HG03039 (cell line): ENCODE results near the gene RAD51B.
"Not testable (repeated sequence)": the region's sequence is repeated elsewhere in the genome, so short reads cannot be mapped to it uniquely, and the experiment has no call there.

Experiments
- ATAC-seq: cut with Tn5 transposase; IDR thresholded peaks from one replicate; pipeline ENCODE4 v1.9.1; 2021; ENCODE audit warnings: mild to moderate bottlenecking, moderate library complexity; ENCODE audit not compliant: unreplicated experiment

Gene RAD51B

GRCh38 chr14:68762953-68763764, 943.6 kb downstream of the RAD51B start:
- no peak for ATAC-seq

DNA sequence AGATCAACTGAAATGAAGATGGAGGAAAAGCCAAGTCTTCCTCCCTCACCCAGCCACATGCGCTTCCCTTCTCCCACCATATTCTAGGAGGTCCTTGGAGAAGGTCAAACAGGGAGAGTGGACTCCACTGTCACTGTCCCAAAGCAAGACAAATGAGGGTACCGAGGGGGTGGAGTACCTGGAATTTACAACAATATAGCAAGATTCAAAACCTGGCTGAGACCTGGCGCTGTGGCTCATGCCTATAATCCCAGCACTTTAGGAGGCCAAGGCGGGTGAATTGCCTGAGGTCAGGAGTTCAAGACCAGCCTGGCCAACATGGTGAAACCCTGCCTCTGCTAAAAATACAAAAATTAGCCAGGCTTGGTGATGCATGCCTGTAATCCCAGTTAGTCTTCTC, 944.3 kb downstream of the RAD51B start:
- ATAC-seq = not testable (repeated sequence)

DNA sequence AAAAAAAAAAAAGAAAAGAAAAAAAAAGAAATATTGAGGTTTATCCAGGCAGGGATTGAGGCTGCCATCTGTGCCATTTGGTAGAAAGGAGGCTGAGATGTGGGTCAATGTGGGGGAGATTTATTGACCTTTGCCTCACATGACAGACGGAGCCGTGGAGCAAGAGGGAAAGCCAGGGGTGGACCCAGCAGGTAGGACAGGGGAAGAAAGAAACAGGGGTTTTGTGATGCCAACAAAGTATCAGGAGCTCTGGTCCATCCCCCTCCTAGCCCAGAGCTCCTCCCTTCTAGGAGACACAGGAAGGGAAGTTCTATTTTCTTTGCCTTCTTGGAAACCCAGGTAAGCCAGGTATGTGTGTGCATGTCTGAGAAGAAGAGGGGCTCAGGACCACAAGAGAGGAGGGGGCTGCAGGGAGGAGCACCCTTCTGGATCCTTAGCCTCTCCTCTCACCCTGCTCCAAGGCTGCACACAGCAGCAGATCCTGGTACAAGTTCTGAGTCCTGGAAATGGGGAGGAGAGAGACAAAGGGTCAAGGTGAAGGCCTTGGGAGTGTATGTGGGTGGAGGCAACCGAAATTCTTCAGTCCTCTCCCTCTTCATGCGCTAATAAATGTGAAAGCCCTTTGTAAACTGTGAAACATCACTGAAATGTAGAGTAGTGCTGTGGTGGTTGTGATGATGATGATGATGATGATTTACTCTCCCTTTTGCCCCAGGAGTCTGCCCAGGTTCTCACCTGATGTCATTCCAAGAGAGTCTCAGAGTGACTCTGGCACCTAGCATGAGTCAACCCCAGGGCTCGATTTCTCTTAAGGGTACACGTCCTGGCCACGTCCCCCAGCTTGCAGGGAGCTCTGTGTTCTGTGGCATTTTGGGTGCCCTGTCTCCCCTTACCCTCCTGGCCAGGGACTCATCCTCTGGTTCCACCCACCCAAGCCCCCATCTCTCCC, 947.0 kb downstream of the RAD51B start:
- ATAC-seq = no peak

DNA sequence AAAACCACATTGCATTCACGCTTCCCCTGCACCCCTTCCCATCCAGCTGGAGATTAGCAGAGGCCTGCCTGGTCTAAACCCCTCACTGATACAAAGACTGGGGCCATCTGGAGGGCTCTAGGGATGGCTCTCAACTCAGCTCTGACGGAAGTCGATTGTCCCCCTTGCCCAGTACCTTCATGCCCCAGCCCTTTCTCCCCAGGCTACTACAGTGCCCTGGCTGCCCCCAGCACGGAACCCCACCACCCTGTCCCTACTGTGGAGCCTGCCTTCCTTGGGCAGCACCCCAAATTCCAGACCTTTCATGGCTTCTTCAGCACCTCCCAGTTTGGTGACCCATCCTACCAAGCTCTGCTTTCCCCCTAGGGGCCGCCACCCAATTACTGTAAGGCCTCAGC, 947.7 kb downstream of the RAD51B start:
- no peak for ATAC-seq

GRCh38 chr14:68768316-68768715, 948.7 kb downstream of the RAD51B start:
- no peak for ATAC-seq

DNA sequence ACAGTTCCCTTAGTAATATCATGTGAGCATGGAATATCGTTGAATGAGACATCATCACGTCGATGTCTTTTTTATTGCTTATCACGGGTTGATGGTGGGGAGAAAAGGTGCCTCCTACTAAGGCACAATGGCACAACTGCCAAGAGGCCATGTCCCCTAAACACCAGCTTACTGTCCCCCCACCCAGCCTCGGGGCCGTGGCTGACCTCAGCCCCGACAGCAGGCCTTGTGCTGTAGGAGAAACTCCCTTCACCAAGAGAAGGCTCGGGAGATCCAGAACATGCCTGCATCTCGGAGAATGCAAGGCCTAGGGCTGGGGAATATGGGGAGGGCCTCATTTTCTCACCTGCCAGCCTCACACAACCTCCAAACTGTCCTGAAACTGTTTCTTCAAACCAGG, 950.5 kb downstream of the RAD51B start:
- no peak for ATAC-seq

DNA sequence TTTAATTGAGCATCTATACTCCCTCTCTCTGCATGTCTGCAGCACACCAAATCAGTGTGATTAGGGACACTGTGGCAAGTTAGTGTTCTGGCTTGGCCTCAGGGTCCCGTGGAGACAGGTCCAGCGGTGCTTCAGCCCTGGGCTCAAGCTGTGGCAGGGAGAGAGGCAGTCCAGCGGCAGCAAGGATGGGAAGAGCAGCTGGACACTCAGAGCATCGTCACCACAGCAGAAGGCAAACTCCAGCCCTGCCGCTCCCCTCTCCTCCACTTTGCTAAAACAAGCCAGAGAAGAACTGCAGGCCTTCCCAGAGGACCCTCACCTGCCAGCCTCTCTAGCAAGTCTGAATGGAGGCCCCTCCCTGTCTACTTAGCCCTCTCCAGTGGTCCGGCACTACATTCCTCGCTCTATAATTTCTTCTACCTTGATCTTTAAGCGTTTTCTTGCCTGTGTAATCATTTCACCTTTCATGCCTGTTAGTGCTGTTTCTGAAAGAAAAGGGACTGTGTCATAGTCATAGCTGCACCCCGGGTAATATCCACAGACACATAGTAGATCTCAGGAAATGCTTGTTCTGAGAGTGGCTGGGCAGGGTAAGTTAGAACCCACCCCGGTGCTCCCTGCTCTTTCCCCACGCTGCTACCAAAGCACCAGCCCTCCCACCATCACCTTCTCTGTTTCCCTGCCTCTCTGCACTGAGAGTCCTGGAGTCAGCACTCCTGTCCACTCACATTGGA, 951.1 kb downstream of the RAD51B start:
- no peak for ATAC-seq

- no peak for ATAC-seq
These were observed 952.1 kb downstream of the RAD51B start for GRCh38 chr14:68771631-68772030.

DNA sequence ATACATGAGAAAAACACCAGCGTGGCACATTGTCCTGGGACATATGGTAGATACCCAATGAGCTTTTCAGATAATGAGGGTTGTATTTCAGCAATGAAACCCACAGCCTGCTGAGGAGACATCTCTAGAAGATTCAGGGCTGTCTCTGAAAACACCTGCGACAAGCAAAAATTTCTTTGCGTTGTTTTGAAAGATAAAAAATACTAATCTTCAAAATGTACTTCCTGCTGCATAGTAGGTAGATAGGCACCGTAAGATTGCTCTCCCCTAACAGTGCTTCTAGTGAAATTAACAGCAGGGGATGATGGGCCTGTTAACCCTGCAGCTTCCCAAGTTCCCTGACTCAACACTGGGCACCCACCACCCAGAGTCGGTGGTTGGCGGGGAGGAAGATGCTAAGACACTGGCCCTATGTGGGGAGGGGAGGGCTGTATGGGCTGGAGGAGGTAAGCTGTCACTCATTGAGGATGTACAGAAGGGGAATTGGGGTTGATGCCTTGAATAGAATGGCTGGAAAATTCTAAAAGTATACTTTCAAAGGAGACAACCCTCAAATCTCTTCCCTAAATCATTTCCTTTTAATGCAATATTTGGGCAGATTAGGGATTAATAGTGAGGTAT, 953.3 kb downstream of the RAD51B start:
- ATAC-seq = no peak

- no peak for ATAC-seq
These were observed 955.4 kb downstream of the RAD51B start for GRCh38 chr14:68774771-68775613.

GRCh38 chr14:68775614-68776126, 956.1 kb downstream of the RAD51B start:
- ATAC-seq = no peak

- ATAC-seq = no peak
These were observed 958.1 kb downstream of the RAD51B start for GRCh38 chr14:68777644-68778043.
